22Rv1 (cell line): ENCODE measurements around the gene PURB.
"Not testable (repeated sequence)": the region's sequence is repeated elsewhere in the genome, so short reads cannot be mapped to it uniquely, and the experiment has no call there.

Experiments
- CTCF ChIP-seq: fragments of 450-650 bp; IDR thresholded peaks from 2 replicates; pipeline ENCODE4 v1.5.1; 2017; ENCODE audit warnings: mild to moderate bottlenecking
- ZFX ChIP-seq: fragments of 450-650 bp; IDR thresholded peaks from 2 replicates; pipeline ENCODE4 v1.6.1; 2017; ENCODE audit warnings: antibody characterized with exemption, borderline replicate concordance

GRCh38 chr7:44870780-44871179 is 14.6 kb downstream of the PURB start:
- not testable (repeated sequence) for TF ChIP-seq CTCF, ZFX
